COLO668 (cell line): ENCODE results near the gene ZBTB4.
"Not testable (repeated sequence)": the region's sequence is repeated elsewhere in the genome, so short reads cannot be mapped to it uniquely, and the experiment has no call there.

Source experiments
- DNase-seq: peaks from one replicate; lab custom pipeline; 2025; ENCODE audit not compliant: unreplicated experiment; lab: John Stamatoyannopoulos, UW

ZBTB4 gene

GRCh38 chr17:7470457-7470973 lies 8.9 kb downstream of the ZBTB4 start:
- not testable (repeated sequence) for DNase-seq

DNA sequence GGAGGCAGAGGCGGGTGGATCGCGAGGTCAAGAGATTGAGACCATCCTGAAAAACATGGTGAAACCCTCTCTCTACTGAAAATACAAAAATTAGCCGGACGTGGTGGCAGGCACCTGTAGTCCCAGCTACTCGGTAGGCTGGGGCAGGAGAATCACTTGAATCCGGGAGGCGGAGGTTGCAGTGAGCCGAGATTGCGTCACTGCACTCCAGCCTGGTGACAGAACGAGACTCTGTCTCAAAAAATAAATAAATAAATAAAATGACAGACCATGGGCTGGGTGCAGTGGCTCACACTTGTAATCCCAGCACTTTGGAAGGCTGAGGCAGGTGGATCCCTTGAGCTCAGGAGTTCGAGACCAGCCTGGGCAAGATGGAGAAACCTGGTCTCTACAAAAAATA lies 9.6 kb downstream of the ZBTB4 start:
- not testable (repeated sequence) for DNase-seq

- no peak for DNase-seq
These were observed 10.5 kb downstream of the ZBTB4 start for GRCh38 chr17:7468804-7469389.

- DNase-seq: no peak
These were observed 11.1 kb downstream of the ZBTB4 start for GRCh38 chr17:7468290-7468689.

GRCh38 chr17:7467498-7467897 lies 11.9 kb downstream of the ZBTB4 start:
- DNase-seq: no peak

DNA sequence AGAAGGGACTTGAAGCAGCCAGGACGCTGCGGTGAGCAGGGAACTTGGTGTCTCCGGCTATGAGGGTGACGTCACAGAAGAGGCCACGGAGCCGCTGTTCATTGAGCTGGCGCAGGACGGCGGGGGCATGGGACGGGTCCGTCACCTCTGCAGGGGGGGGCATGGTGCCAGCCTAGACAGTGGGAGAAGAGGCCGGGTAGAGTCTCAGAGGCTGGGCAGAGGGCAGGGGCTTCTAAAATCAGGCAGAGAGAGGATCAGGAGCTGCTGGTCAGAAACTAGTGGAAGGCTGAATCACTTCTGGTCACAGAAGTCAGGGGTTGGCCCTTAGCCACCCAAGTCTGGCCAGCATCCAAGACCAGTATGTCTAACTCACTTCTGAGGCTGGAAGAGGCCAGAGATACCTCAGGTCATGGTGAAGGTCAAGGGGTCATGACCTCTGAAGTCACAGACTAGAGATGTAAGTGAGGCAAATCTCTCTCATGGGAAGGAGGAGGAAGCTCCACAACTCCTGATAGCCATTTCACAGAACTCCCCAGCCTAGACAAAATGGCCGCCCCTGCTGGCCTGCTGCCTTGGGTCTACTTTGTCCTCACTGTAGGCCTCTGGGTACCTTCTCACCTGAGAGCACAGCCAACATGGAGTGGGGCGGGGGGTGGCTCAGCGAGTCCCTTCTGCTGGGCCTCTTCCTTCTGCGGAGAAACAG lies 12.6 kb downstream of the ZBTB4 start:
- no peak for DNase-seq

DNA sequence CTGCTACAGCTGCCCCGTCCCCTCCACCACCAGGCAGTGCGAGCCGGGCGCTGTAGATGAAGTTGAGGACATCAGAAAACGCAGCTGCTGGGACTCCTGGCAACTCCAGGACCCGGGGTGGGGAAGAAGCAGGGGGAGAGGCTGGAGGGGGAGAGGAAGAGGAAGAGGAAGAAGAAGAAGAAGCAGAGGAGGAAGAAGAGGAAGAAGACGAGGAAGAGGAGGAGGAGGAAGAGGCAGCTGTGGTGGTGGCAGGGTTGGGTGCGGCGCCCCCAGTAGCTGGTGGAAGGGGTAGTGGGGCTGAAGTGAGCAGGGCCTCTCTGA lies 13.2 kb downstream of the ZBTB4 start:
- no peak for DNase-seq

DNA sequence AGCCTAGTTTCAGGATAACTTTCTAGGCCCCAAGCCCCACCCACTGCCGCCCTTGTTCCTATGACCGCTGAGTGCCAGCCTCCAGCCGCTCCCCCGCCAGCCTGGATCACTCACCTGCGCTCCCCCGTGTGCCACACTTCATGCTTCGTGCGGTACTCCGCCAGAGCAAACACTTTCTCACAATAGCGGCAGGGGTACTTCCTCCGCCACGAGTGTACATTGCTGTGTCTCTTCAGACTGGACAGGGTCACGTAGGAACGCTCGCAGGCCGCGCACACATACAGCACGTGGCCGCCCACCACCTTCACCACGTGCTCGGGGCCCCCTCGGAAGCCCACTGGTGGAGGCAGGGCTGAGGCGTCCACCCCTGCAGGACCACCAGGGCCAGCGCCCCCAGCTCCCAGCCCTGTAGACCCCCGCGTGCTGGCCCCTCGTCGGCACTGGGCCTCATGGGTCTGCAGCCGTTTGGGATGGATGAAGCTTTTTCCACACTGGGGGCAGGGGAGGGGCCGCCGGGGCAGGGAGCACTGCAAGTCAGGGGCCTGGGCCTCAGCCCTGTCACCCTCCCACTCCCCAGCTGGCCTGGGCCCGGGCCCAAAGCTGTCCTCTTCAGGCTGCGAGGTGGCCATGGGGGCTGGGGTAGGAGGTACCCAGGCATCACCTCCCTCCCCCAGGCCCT lies 13.7 kb downstream of the ZBTB4 start:
- no peak for DNase-seq

DNA sequence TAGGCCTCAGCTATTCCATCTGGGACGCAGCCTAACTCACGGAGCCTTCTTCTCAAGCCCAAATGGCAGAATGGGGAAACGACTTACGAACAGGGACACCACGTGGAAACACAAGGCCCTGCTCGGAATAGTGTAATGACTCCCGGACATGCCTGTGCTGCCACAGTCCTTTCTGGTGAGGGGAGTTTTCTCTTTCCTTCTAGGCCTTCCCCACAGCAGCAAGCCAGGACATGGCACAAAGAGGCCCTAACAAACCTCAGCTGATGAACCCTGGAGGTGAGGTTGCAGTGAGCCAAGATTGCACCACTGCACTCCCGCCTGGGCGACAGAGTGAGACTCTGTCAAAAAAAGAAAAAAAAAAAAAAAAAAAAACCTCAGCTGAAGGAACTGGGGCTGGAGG lies 15.3 kb downstream of the ZBTB4 start:
- no peak for DNase-seq

- DNase-seq: no peak
These were observed 16.0 kb downstream of the ZBTB4 start for GRCh38 chr17:7463372-7463846.

- no peak for DNase-seq
These were observed 16.7 kb downstream of the ZBTB4 start for GRCh38 chr17:7462474-7463371.

DNA sequence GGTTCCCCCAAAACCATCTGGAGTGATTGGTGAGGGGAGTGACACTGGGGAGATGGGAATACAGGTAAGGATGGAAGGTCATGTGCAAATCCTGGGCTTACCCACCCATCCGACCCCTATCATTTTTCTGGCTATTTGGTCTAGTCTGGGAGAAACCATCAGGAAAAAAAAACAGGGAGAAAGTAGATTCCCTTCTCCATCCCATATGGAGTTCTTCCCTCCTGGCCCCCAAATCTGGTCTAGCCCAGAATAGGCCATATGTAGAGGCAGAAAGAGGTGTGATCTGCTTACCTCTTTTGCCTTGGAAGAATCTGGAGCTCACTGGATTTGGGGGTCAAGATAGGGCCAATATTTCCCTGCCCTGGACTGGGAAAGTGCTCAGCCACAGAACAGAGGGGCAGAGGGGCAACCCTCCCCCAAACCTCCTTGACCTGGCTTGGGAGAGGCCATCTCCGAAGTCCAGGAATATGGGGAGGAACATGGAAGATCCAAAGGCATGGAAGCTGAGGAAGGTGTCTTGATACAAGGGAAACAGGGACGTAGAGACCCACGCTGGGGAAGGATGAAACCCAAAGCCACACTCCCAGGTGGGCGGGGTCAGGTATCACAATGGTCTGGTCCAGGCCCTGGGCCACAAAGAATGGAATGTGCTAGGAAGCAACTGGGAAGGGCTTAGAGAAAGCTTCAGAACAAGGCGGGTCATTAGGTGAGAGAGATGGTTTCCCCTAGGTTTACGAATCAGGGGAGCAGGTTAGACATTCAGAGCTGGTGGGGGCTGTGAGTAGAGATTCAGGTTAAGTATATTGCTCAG lies 18.4 kb downstream of the ZBTB4 start:
- no peak for DNase-seq

DNA sequence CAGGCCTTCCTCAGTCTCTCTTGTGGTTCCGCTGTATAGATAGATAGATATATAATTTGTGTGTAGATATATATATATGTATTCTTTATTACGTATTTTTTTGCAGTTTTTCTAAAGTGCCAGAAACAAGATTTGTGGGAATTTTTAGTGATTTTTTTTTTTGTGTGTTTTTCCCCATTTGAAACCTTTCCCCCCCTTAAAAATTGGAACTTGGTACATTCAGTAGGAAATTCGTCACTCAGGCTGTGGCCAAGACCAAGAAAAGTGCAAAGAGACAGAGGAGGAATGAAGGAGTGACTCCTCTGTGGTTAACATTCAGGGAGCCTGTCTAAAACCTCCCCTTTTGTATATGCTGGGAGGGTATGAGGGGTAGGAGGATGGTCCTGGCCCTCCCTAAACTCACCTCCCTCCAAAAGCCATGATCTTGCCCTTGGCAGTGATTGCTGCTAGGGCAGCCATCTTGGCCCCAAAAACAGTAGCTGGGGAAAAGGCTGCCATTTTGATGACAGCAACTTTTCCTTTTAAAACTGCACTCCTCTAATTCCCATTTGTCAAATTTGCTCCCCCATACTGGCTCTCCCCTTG lies 19.4 kb downstream of the ZBTB4 start:
- DNase-seq: no peak

DNA sequence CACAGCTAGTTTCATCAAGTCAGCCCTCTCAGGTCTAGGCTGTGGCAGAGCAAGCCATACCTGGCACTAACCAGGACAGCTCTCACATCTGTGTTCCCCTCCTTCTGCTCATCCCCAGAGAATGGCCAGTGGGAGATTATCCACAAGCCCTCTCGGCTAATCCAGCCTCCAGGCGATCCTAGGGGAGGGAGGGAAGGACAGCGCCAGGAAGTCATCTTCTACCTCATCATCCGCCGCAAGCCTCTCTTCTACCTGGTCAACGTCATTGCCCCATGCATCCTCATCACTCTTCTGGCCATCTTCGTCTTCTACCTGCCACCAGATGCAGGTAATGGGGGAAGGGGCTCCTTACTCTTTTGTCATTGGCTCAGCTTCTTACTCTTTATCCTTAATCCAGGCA lies 31.0 kb downstream of the ZBTB4 start:
- no peak for DNase-seq

- no peak for DNase-seq
These were observed 33.8 kb downstream of the ZBTB4 start for GRCh38 chr17:7445619-7445968.

GRCh38 chr17:7444682-7445618 lies 34.5 kb downstream of the ZBTB4 start, which contains the start of gene CHRNB1:
Gene CHRNB1 (plus strand): TSS chr17:7445061. CDS start chr17:7445128, 67 bp downstream.
- peak; percentile 5 for DNase-seq

GRCh38 chr17:7443499-7444485 lies 35.6 kb downstream of the ZBTB4 start:
- DNase-seq: no peak

GRCh38 chr17:7442142-7442541 lies 37.3 kb downstream of the ZBTB4 start:
- no peak for DNase-seq
